GM13976 (cell line): ENCODE results near the gene SCN1A.
"Not testable (repeated sequence)": the region's sequence is repeated elsewhere in the genome, so short reads cannot be mapped to it uniquely, and the experiment has no call there.

Source experiments
- DNase-seq: peaks from one replicate; pipeline ENCODE4 v3.0.0; 2012; ENCODE audit warnings: low spot score
- in situ Hi-C: fragments of 300-500 bp; cut with MboI; formaldehyde crosslinking; loops from one replicate; pipeline ENCODE4 v1.12.0; 2022; ENCODE audit warnings: low sequenced_read_pairs, mixed read lengths, inconsistent platforms; ENCODE audit not compliant: unreplicated experiment
- TF ChIP-seq, protein P1 (sequence below): IDR thresholded peaks from 2 replicates; pipeline ENCODE4 v1.5.1; 2012; ENCODE audit warnings: borderline replicate concordance, mild to moderate bottlenecking; ENCODE audit not compliant: insufficient read depth; ENCODE audit errors: extremely low read depth, missing control alignments, control extremely low read depth

The SCN1A gene

DNA sequence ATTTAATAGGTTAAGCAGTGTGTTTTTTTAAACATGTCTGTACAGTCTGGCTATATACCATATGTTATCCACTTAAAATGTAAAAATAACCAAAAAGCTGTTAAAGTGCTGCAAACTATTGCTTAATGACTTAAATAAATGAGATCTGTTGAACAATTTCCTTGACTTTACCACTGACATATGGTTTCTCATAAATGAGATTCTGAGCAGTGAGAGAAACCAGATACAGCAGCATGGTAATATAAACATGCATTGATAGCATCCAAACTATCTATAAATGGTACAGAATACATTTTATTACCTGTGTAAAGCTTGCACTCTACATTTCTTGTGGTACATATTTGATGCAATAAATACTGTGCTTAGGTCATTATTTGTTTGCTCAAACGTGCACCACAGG is 138.0 kb downstream of the SCN1A start:
- in situ Hi-C loops, result no loop called here
- DNase-seq, result no peak
- TF ChIP-seq, protein P1, sequence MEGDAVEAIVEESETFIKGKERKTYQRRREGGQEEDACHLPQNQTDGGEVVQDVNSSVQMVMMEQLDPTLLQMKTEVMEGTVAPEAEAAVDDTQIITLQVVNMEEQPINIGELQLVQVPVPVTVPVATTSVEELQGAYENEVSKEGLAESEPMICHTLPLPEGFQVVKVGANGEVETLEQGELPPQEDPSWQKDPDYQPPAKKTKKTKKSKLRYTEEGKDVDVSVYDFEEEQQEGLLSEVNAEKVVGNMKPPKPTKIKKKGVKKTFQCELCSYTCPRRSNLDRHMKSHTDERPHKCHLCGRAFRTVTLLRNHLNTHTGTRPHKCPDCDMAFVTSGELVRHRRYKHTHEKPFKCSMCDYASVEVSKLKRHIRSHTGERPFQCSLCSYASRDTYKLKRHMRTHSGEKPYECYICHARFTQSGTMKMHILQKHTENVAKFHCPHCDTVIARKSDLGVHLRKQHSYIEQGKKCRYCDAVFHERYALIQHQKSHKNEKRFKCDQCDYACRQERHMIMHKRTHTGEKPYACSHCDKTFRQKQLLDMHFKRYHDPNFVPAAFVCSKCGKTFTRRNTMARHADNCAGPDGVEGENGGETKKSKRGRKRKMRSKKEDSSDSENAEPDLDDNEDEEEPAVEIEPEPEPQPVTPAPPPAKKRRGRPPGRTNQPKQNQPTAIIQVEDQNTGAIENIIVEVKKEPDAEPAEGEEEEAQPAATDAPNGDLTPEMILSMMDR, result no peak

DNA sequence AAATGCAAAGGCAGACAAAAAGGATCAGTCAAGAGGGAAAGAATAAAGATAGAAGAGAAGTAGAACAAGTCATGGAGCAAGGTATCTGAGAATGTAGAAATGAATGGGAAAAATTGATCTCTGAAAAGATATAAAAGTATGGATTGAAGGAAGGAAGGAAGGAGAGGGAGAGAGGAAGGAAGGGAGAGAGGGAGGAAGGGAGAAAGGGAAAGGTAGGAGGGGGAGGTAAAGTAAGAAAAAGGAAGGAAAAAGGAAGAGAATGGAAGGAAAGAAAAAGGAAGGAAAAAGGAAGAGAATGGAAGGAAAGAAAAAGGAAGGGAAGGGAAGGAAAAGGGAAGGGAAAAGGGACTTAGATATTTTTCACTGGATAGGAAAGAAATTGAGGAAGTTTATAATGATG is 142.7 kb downstream of the SCN1A start:
- in situ Hi-C loops, result no loop called here
- no peak for DNase-seq
- TF ChIP-seq, protein P1, result no peak

DNA sequence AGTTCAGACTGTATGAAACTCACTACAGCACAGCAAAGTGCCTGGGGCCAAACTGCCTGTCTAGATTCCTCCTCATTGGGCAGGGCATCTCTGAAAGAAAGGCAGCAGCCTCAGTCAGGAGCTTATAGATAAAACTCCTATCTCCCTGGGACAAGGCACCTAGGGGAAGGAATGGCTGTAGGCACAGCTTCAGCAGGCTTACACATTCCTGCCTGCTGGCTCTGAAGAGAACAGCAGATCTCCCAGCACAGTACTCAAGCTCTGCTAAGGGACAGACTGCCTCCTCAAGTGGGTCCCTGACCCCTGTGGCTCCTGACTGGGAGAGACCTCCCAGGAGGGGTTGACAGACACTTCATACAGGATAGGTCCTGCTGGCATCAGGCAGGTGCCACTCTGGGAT is 155.7 kb downstream of the SCN1A start:
- in situ Hi-C loops, DNase-seq: not testable (repeated sequence)

DNA sequence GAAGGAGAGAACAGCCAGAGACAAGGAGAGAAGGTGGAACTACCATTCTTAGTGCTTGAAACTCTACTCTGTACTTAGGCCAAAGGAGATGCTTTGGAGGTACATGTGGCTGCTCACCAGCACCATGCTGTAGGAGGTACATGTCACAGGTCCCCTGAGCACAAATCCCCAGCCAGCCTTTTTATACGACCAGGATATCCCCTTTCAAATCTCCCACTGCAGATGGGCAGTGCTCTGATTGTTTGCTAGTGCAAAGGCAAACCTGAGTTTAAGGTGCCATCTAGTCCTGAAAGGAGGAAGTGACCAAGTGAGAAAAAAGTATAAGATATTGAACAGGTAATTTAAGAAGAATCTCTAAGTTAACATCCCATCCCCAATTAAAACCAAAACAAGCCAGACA is 157.2 kb downstream of the SCN1A start:
- no peak for DNase-seq
- TF ChIP-seq, protein P1, result no peak
- in situ Hi-C loops, result no loop called here

DNA sequence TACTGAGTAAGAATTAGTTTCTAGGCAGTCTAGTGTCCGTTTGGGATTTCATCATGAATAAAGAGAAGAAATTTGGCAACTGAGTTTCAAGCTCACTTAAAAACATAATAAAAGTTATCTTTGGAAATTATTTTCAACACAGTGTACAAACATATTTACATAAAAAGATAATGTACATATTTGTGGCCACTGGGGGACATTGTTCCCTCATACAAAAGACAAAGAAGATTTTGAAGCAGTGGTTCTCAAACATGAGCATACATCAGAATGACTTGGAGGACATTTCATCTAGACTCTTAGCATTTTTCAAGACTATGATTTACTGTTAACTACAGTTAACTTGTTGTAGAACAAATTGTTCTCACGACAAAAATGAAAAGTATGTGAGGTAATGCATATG is 158.6 kb downstream of the SCN1A start:
- DNase-seq, result no peak
- in situ Hi-C loops, result no loop called here

DNA sequence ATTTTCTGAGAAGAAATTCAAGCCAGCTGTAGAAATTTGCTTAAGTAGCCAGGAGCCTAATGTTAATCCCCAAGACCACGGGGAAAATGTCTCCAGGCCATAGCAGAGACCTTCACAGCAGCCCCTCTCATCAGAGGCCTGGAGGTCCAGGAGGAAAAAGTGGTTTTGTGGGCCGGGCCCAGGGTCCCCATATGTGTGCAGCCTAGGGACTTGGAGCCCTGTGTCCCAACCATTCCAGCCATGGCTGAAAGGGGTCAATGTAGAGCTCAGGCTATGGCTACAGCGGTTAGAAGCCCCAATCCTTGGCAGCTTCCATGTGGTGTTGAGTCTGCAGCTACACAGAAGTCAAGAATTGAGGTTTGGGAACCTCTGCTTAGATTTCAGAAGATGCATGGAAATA is 160.1 kb downstream of the SCN1A start:
- TF ChIP-seq, protein P1, result no peak
- DNase-seq, result no peak
- in situ Hi-C loops, result no loop called here

More for the DNA sequence above, 158.6 kb downstream of the SCN1A start:
- TF ChIP-seq, protein P1, result no peak

DNA sequence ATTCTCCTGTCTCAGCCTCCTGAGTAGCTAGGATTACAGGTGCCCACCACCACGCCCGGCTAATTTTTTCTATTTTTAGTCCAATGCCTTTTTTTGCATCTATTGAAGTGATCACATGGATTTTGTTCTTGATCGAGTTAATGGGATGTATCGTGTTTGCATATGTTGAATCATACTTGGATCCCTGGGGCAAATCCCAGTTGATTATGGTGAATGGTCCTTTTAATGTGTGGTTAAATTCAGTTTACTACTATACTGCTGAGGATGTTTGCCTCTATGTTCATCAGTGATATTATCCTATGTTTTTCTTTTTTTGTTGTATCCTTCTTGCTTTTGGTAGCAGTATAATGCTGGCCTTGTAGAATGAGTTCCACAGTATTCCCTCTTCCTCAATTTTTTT is 166.0 kb downstream of the SCN1A start:
- DNase-seq, result no peak
- TF ChIP-seq, protein P1, result no peak
- in situ Hi-C loops, result no loop called here
